GM19463 (cell line): ENCODE measurements around the gene RALBP1.

ENCODE experiments used
- ATAC-seq: cut with Tn5 transposase; IDR thresholded peaks from one replicate; pipeline ENCODE4 v1.9.1; 2021; ENCODE audit warnings: mild to moderate bottlenecking, moderate library complexity; ENCODE audit not compliant: unreplicated experiment

Gene RALBP1

DNA sequence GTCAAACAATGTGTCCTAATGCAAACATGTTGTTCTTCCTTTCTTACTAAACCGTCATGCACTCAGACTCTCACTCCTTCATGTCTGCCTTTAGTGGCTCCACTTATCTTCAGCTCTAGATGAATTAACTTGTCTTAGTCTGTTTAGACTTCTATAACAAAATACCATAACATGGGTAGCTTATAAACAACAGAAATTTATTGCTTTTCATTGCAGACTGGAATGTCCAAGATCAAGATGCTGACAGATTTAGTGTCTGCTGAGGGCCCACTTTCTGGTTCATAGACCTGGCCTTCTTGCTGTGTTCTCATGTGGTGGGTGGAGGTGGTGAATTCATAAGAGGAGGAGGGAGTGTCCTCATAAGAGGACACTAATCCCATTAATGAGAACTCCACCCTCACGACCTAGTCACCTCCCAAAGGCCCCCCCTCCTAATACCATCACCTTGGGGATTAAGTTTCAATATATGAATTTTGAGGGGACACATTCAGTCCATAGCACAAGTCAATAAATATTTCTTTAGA, 32.3 kb downstream of the RALBP1 start:
- no peak for ATAC-seq

DNA sequence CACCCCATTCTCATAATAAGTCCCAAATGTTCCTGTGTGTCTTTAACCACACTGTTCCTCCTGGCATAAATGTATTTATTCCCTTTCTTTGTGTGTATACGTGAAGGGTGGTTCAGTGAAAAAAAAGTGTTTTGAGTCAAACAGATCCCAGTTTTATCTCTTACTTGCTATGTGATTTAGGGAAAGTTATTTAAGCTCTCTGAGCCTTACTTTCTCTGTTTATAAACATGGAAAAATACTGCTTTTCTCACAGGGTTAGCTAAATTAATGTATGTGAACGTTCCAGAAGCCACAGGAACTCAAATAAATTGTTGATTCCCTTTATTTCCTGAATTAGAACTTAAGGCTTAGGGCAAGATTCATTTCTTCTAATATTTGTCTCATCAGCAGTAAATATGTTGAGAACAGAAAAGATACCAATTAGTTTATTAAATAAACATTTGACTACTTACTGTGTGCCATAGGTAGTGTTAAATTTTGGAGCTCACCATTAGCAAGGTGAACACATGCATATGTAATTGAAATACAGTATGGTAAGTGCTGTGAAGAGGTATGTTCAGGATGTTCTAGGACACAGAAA, 33.2 kb downstream of the RALBP1 start:
- ATAC-seq = no peak

DNA sequence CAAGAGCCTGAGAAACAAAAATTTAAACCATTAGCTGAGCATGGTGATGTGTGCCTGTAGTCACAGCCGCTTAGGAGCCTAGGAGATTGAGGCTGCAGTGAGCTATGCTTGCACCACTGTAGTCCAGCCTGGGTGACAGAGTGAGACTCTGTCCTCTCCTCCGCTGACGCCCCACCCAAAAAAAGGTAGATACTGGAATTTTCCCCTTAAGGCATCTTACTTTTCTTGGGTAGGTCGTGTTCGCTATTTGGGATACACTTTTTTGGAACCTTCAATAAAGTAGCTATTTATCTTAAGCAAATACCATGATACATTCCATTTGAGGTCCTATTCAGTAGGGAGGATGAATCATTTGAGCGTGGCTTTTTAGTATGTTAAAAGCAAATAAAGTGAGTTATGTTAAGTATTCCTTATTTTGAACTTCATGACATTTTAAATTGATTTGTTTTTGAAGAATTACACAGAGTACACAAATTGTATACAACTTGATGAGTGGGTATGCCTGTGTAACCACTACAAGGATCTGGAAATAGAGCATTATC, 38.7 kb downstream of the RALBP1 start:
- ATAC-seq = no peak

DNA sequence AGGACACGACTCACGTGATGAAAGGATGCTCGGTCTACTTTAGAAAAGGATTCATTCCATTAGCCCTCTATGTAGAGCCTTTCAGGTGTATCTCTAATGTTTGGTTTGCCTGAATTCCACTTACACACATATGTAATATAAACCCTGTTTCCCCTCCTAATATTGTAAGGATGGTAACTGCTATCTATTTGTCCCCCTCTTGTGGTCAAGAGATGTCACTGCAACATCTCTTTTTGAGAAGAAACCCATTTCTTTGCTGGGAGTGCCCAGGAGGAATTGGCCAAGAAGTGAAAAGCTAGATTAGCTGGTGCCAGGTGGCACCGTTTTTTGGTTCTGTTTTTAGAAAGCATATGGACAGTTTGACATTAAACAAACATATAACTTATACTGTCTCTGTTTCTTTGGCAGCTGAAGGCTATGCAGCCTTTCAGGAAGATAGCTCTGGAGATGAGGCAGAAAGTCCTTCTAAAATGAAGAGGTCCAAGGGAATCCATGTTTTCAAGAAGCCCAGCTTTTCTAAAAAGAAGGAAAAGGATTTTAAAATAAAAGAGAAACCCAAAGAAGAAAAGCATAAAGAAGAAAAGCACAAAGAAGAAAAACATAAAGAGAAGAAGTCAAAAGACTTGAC, 41.2 kb downstream of the RALBP1 start:
- ATAC-seq = no peak

DNA sequence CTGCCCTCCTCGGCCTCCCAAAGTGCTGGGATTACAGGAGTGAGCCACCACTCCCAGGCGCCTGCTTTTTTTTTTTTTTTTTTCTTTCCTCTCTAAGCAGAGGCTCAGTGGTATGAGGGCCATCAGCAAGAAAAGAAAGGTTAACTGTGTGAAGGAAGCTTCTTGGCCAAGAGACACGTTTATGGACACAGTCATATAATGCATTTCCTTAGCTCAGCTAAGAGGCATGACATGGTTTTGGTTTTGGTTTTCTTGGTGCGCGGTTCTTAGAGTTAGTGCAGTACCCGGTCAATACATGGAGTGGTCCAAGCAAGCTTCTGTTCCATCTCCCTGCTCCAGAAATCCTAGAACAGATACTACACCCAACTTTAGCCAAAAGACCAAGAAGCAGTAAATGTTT, 42.6 kb downstream of the RALBP1 start:
- no peak for ATAC-seq

DNA sequence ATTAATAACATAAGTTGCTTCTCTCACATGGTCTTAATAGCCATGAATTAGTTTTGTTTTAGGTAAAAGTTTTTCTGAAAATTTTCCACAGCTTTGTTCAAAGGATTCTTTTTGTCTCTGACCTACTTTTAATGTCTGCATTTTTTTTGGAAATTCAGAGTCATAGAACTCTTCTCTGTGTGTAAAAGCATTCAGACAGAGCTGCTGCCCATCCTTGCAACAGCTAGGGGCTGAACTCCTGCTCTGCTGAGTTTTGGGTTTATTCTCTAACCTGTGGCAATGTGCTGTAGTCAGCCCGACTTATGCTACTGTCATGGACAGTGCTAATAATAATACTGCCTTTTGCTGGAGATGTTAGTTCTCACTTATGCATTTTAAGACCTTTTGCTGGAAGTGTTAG, 44.1 kb downstream of the RALBP1 start:
- ATAC-seq = no peak

DNA sequence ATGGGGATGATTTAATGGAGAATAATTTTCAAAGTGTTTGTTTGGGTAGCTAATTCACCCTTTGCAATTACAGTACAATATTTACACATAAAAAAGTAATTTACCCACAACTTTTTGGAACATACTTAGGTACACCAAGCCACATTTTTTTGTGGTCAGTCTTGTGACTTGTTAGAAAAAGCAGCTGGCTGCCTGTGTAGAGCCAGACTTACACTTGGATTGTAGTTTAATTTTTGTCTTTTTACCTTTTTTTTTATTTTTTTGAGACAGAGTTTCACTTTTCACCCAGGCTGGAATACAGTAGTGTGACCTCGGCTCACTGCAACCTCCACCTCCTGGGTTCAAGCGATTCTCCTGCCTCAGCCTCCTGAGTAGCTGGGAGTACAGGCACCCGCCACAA, 45.4 kb downstream of the RALBP1 start:
- ATAC-seq = no peak

DNA sequence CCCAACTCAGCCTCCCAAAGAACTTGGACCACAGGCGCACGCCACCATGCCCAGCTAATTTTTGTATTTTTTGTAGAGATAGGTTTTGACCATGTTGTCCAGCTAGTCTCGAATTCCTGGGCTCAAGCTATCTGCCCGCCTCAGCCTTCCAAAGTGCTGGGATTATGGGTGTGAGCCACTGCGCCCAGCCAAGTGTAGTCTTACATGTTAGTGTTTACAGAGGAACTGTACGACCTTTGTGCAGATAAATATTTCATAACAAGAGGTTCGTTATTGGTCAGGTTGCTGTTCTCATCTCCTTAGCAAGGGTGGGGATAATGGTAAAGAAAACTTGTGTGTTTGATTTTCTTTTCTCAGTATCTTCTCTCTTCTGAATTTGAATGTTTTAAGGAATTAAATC, 46.5 kb downstream of the RALBP1 start:
- ATAC-seq = no peak

DNA sequence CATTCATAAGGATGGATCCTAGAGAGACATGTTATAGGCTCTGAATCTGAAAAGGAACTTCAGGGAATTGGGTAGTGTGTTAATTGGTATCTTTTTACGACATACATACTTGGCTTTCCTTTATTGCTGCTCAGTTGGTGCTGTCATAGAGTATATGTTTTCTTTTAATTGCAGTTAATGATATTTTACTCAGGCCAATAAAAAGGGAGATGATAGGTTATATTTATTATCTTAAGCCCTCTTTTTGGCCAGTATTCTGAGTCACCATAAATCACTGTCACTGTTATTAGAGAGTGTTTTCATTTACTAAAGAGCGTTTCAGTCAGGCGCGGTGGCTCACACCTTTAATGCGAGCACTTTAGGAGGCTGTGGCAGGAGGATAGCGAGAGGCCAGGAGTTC, 47.6 kb downstream of the RALBP1 start:
- ATAC-seq = no peak

DNA sequence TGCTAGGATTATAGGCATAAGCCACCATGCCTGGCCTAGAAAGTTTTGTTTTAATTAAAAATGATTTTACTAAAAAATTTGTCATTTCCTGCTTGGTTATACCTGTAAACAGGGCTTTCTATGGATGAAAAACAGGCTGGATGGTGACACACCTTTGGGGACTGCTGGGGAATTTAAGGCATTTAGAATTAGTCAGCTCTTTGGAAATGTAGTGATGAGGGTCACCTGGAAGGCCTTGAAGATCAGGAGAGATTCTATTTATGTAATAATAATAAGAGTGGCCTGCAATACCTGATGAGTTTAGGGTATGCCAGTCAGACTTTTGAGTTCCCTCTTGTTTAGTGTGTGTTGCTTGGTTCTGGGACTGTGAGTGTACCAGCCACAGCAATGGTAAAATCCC, 51.1 kb downstream of the RALBP1 start:
- ATAC-seq = no peak

DNA sequence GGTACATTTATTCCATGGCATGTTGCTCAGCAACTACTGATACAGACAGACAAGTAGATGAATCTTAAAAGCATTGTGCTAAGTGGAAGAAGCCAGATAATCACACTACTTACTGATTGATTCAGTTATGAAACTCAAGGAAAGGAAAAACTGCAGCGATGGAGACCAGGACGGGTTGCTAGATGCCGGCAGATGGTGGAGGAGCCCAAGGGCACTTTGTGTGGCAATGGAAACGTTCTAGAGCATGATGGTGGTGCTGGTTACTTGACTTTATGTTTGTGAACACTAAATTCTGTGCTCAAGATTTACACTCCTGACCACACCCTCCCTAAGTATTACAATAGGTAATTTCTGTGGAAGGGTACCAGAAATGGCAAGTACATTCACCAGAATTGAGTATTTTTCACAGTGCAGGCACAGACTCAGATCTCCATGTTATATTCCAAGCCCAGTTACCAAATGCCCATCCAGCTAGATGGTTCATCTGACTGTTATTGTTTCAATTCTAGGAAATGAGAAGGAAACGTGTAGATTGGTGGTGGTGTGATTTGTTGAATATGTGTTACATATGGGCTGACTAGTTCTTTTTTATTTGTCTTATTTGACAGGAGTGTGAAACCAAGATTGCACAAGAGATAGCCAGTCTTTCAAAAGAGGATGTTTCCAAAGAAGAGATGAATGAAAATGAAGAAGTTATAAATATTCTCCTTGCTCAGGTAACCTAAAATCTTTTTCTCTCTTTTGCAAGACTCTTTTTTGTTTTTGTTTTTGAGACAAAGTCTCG, 55.1 kb downstream of the RALBP1 start:
- ATAC-seq = no peak

DNA sequence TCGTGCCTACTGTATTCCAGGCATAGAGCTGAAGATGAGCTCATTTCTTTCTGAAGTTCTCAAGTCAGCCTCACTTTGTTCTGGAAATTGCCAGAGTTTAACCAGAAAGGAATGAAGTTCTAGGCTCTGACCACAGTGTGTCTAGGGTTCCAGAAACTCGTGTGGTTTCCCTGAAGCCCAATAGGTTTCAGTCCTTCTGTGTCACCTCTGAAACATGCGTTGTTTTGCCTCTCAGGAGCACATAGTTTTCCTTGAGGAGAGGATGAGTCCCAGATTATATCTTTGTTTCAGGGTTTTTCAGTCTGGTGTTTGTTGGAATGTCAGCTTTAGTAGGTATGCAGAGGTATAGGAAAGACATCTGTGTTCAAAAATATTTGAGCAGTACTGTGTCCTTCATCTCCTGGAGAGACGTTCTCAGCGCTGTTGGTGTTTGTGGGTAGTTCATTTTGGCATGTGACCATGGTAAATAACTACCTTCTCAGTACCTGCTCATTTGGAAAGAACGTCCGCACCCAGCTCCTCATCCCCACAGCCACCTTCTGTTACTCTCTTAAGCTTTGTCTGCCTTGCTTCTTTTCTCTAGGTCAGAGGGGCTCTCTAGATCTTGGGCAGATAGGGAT, 56.6 kb downstream of the RALBP1 start:
- ATAC-seq = no peak

DNA sequence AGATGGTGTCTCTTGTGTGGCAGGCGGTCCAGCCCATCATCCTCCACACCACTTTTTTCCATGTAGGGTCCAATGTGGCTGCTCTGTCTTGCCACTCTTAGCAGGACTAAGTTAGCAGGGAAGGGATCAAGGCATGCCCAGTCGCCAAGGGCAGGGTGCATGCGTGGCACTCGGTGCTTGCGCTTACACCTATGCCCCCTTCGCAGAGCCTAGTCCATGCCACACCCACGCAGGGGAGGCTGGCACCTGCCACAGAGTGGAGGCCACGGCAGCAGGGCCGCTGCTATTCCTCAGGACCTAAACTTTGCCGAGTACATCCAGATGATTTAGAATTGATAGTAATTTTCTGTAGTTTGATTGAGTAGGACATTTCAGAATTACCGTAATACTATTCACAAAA, 59.5 kb downstream of the RALBP1 start:
- no peak for ATAC-seq

DNA sequence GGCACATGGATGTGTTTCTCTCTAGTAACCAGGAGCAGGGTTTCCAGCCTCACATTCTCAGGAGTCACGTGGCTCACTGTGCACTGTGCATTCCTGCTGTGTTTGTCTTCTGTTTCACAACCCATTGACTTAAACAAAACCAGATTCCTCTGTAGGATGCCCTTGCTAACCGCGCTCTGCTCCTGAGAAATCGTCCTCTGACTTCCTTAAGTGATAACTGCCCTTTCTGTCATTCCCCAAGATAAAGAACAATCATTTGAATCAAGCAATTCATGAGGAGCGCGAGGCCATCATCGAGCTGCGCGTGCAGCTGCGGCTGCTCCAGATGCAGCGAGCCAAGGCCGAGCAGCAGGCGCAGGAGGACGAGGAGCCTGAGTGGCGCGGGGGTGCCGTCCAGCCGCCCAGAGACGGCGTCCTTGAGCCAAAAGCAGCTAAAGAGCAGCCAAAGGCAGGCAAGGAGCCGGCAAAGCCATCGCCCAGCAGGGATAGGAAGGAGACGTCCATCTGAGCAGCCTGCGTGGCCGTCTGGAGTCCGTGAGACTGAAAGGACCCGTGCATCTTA, 60.2 kb downstream of the RALBP1 start:
- ATAC-seq = no peak

DNA sequence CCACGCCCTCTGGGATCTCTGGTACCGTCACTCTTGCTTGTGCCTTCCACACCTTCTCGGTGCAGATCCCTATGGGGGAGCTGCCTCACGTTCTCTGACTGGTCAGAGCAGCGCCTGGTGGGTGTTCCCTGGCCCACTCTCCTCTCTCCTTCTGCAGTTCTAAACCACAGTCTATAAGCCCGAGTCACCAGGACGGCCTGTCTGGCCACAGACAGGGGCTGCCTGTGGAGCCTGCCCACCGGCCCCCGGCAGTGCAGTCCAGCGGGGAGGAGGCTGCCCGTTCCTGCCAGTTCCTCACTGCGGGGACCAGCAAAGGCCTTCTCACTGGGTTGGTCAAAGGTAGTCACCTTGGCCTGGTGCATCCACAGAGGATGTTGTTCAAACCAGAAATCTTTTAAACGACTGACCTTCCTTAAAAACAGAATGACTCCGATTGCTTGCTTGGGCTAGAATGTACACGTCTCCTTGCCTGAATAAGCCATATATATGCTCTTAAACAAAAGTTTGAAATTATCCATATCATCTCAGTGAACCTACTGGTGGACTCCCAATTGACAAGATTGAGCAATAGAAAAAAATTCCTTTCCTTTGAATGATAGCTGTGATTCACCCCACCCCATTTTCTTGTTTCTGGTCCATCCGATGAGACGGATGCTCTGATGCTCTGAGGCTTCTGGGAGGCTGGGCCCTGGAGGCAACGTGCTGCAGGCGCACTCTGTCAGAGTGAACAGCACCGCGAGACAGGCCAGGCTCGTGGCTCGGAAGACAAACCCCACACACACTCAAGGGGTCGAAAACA, 61.2 kb downstream of the RALBP1 start:
- no peak for ATAC-seq

DNA sequence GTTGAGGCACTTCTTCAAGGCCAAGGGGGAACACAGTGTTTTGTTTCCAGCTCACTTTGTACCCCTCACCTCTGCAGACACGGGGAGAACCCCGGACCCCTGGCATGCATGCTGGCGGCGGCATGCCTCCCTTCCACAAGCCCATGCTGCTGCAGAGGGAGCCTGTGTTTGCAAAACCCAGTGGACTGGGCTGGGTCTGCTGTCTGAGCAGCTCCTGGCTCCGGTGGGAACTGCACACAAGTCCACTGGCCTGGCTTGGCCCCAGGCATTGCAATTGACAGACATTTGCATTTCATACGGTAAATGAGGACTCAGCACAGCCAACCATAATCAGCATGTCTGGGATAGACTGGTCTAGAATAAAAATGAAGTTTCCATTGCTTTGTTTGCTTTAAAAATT, 62.4 kb downstream of the RALBP1 start:
- ATAC-seq = no peak

DNA sequence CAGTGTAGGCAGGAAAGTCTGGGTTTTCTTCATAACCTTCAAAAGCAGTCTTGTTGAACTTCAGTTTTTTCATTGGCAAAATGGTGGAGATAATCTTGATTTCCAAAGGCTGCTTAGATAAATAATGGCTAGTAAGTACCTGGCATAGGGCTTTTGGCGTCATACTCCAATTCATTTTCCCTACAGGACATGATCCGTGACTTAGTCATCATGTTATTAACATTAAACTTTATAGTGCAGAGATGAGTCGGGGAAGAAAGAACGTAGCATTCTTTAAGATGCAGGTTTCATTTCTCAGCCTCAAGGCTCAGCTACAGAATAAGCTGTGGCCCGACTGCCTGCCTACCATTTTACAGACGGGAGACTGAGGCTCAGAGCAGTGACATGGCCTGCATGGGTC, 64.0 kb downstream of the RALBP1 start:
- ATAC-seq = no peak

DNA sequence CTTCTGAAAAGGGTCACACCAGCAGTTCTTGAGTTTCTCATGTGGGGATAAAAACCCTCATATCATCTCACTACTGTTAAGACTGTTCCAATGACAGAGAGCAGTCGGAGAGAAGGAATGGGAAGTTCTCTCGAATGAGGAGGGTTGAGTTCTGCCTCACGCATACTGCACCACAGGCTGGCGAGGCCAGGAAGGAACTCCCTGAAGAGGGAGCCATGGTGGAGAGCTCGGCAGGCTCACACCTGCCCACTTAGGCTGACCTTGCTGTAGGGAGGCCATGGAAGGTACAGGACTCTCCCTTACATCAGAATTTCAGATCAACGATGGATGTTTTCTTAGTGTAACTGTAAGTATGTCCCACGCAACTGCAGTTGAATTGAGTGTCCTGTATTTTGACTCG, 64.6 kb downstream of the RALBP1 start:
- ATAC-seq = no peak

DNA sequence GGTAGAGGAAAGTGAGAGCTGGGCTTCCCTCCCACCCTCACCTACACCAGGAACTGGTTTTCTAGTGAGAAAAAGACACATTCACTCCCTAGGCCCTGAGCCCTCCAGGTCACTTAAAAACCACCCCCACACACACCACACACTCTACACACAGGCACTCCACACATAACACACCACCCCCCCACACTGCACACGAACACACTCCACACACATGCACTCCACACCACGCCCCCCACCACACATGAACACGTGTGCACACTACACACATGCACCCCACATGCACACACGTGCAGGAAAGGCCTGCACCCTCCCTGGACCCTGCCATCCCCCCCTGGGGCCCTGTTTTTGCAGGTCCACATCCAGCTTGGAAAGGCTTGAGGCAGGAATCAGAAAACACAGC, 67.6 kb downstream of the RALBP1 start:
- no peak for ATAC-seq

DNA sequence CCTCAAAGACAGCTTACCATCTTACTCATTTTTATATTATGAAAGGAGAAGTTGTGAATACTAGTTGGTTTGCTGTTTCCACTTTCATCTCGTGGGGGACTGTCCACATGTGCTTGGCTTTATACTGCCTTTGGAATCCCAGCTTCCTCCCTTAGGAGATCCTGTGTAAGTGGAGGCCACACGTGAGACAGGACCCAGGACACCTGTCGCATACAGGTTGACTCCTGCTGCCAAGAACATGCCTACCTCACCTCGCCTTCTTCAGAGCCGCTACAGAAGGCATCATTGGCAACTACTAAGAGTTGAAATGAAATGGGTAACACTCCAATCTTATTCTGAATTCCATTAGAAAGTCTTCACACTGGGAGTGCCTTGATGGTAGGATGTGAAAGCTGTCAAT, 69.7 kb downstream of the RALBP1 start:
- no peak for ATAC-seq
